Adrenal gland (tissue), 5 donors: ENCODE data around the gene LNPEP.

Source experiments
- CTCF ChIP-seq, 6 experiments: fragments of 450-650 bp in 4 of 6; fragments of 200-600 bp in 2 of 6; sonication (generic) in 1 of 6; IDR thresholded peaks; 1 replicate in 5 of 6; 2 replicates in 1 of 6; pipeline versions ENCODE4 v1.5.1 to v1.8.0; 2016 to 2021; ENCODE audit warnings: antibody characterized with exemption in 6 of 6, mild to moderate bottlenecking in 2 of 6, moderate library complexity in 1 of 6
- POLR2A ChIP-seq, 2 donors: fragments of 450-650 bp; IDR thresholded peaks; one replicate each; pipeline ENCODE4 v1.6.1; 2017; ENCODE audit warnings: antibody characterized with exemption in 2 of 2, mild to moderate bottlenecking in 2 of 2, moderate library complexity in 1 of 2
- donor health status: DM: no; HTN: no; CAD: no.

- no peak for TF ChIP-seq CTCF (IDR thresholded peaks at IDR 0.05)
- TF ChIP-seq POLR2A (IDR thresholded peaks at IDR 0.05) = no peak
Measured at GRCh38 chr5:97010606-97011005, 74.7 kb downstream of the LNPEP start.
